Neural progenitor cell (in vitro differentiated cells): ENCODE results near the gene RSPH9. TPM values are rescaled to one million over a fixed set of nuclear protein-coding genes. Genes with fewer than 3 reads are reported as not detected.

Source experiments
- DNase-seq: peaks from one replicate; pipeline ENCODE4 v3.0.0-alpha.2; 2016; ENCODE audit warnings: low spot score
- H2AFZ ChIP-seq: fragments of 200-600 bp; sonication (generic); replicated peaks from 2 replicates; pipeline ENCODE4 v1.6.1; 2016; ENCODE audit warnings: antibody characterized with exemption
- H3F3A ChIP-seq: fragments of 200-600 bp; sonication (generic); 2 replicates; pipeline ENCODE4 v1.6.1; 2016; ENCODE audit warnings: antibody characterized with exemption, low read depth
- H3K27ac ChIP-seq: fragments of 200-600 bp; sonication (generic); 2 replicates; pipeline ENCODE4 v1.5.1; 2016; ENCODE audit warnings: mild to moderate bottlenecking
- H3K27me3 ChIP-seq: fragments of 200-600 bp; sonication (generic); 2 replicates; pipeline ENCODE4 v1.6.1; 2016; ENCODE audit warnings: mild to moderate bottlenecking, moderate library complexity
- H3K36me3 ChIP-seq: fragments of 200-600 bp; sonication (generic); 2 replicates; pipeline ENCODE4 v1.5.1; 2016
- H3K4me1 ChIP-seq: fragments of 200-600 bp; sonication (generic); 2 replicates; pipeline ENCODE4 v1.6.1; 2016; ENCODE audit warnings: mixed run types
- H3K4me2 ChIP-seq: fragments of 200-600 bp; sonication (generic); 2 replicates; pipeline ENCODE4 v1.6.1; 2016
- H3K4me3 ChIP-seq: fragments of 200-600 bp; sonication (generic); 2 replicates; pipeline ENCODE4 v1.5.1; 2016
- H3K79me2 ChIP-seq: fragments of 200-600 bp; sonication (generic); 2 replicates; pipeline ENCODE4 v1.6.1; 2016; ENCODE audit warnings: low read depth
- H3K9ac ChIP-seq: fragments of 200-600 bp; sonication (generic); 2 replicates; pipeline ENCODE4 v1.6.1; 2016
- H3K9me3 ChIP-seq: fragments of 200-600 bp; sonication (generic); 2 replicates; pipeline ENCODE4 v1.5.1; 2016; ENCODE audit warnings: low read depth
- H4K20me1 ChIP-seq: fragments of 200-600 bp; sonication (generic); 2 replicates; pipeline ENCODE4 v1.6.1; 2016; ENCODE audit warnings: low read depth
- H3K27ac Mint-ChIP-seq: 3 replicates; pipeline ENCODE4 v1.8.0; 2021; ENCODE audit warnings: mixed read lengths
- H3K27me3 Mint-ChIP-seq: 2 replicates; pipeline ENCODE4 v1.8.0; 2022; ENCODE audit warnings: low read depth, mild to moderate bottlenecking, inconsistent platforms, moderate library complexity, mixed read lengths; ENCODE audit not compliant: insufficient read depth
- H3K36me3 Mint-ChIP-seq: 3 replicates; pipeline ENCODE4 v1.8.0; 2021; ENCODE audit warnings: mixed read lengths
- H3K4me1 Mint-ChIP-seq: 3 replicates; pipeline ENCODE4 v1.8.0; 2021; ENCODE audit warnings: mixed read lengths
- H3K4me3 Mint-ChIP-seq: 3 replicates; pipeline ENCODE4 v1.8.0; 2021; ENCODE audit warnings: mild to moderate bottlenecking, moderate library complexity, mixed read lengths
- H3K9me3 Mint-ChIP-seq: 3 replicates; pipeline ENCODE4 v1.8.0; 2020; ENCODE audit warnings: mixed read lengths
- CTCF ChIP-seq: fragments of 200-600 bp; sonication (generic); IDR thresholded peaks from 2 replicates; pipeline ENCODE4 v1.5.1; 2017; ENCODE audit warnings: antibody characterized with exemption, mild to moderate bottlenecking
- EZH2 ChIP-seq: fragments of 200-600 bp; sonication (generic); IDR thresholded peaks from 2 replicates; pipeline ENCODE4 v1.6.1; 2017; ENCODE audit warnings: antibody characterized with exemption, mild to moderate bottlenecking, moderate library complexity
- EZH2phosphoT487 ChIP-seq: fragments of 200-600 bp; sonication (generic); IDR thresholded peaks from 2 replicates; pipeline ENCODE4 v1.6.1; 2017; ENCODE audit warnings: antibody characterized with exemption
- total RNA-seq: library from RNA; depleted of rRNA; stranded (reverse); fragments of >200 nt; gene quantifications from 2 replicates; pipeline ENCODE4 v1.2.3, GENCODE V29; 2015; ENCODE audit warnings: low replicate concordance

RSPH9 gene
- total RNA-seq, 1 donor from 2014 or later: 0.47 TPM

GRCh38 chr6:43666196-43666920 lies 21.5 kb downstream of the RSPH9 start:
- DNase-seq: peak; percentile 33
- H3K9me3 ChIP-seq: no peaks in the 10 kb centered on the region
- no peaks in the 10 kb centered on the region for H4K20me1 ChIP-seq
- Mint-ChIP-seq H3K27me3 (peaks cover 10% of the 10 kb centered on the region), H3K9me3 (peaks cover 4% of the 10 kb centered on the region), H3K36me3 (peaks cover 6% of the 10 kb centered on the region), H3K4me1 (peaks cover 22% of the 10 kb centered on the region), H3K27ac (peak overlapping the region; percentile 81), H3K4me3 (no peak overlapping the region)
- no peak overlapping the region for H3K27ac ChIP-seq
- TF ChIP-seq CTCF (no peak), EZH2 (no peak), EZH2phosphoT487 (no peak)
- no peak overlapping the region for H3K9ac ChIP-seq
- no peak overlapping the region for H2AFZ ChIP-seq
- H3K4me1 ChIP-seq: peaks cover 29% of the 10 kb centered on the region
- H3K4me2 ChIP-seq: no peak overlapping the region
- no peaks in the 10 kb centered on the region for H3K36me3 ChIP-seq
- no peaks in the 10 kb centered on the region for H3K79me2 ChIP-seq
- peaks cover 43% of the 10 kb centered on the region for H3F3A ChIP-seq
- no peaks in the 10 kb centered on the region for H3K27me3 ChIP-seq
- no peak overlapping the region for H3K4me3 ChIP-seq

GRCh38 chr6:43667245-43668150 lies 22.7 kb downstream of the RSPH9 start:
- Histone ChIP-seq H3K27ac (no peak overlapping the region), H3K4me3 (peak overlapping the region; percentile 20), H3K36me3 (no peaks in the 10 kb centered on the region), H2AFZ (no peak overlapping the region), H3K4me1 (peaks cover 29% of the 10 kb centered on the region), H3K9me3 (no peaks in the 10 kb centered on the region), H4K20me1 (no peaks in the 10 kb centered on the region), H3K27me3 (no peaks in the 10 kb centered on the region), H3K9ac (no peak overlapping the region), H3K79me2 (no peaks in the 10 kb centered on the region), H3K4me2 (peak overlapping the region; percentile 63), H3F3A (peaks cover 43% of the 10 kb centered on the region)
- Mint-ChIP-seq H3K36me3 (peaks cover 5% of the 10 kb centered on the region), H3K9me3 (no peaks in the 10 kb centered on the region), H3K27ac (peak overlapping the region; percentile 53), H3K4me1 (peaks cover 22% of the 10 kb centered on the region), H3K27me3 (peaks cover 10% of the 10 kb centered on the region), H3K4me3 (peak overlapping the region; percentile 71)
- peak; percentile 84 for DNase-seq
- TF ChIP-seq EZH2 (no peak), EZH2phosphoT487 (no peak), CTCF (peak; percentile 90)

- peak overlapping the region; percentile 61 for H3K4me3 Mint-ChIP-seq
These were observed 23.6 kb downstream of the RSPH9 start for GRCh38 chr6:43668151-43669028.

More at GRCh38 chr6:43668151-43669028, 23.6 kb downstream of the RSPH9 start:
- Mint-ChIP-seq H3K9me3 (no peaks in the 10 kb centered on the region), H3K27ac (peak overlapping the region; percentile 91), H3K4me1 (peaks cover 22% of the 10 kb centered on the region), H3K27me3 (peaks cover 10% of the 10 kb centered on the region), H3K36me3 (peaks cover 9% of the 10 kb centered on the region)
- Histone ChIP-seq H3K4me3 (peak overlapping the region; percentile 20), H3K4me1 (peaks cover 29% of the 10 kb centered on the region), H3K79me2 (no peaks in the 10 kb centered on the region), H3K9ac (no peak overlapping the region), H3K36me3 (no peaks in the 10 kb centered on the region), H3K27me3 (no peaks in the 10 kb centered on the region), H3K27ac (peak overlapping the region; percentile 91), H3F3A (peaks cover 43% of the 10 kb centered on the region), H2AFZ (no peak overlapping the region), H3K9me3 (no peaks in the 10 kb centered on the region), H3K4me2 (peak overlapping the region; percentile 63), H4K20me1 (no peaks in the 10 kb centered on the region)
- no peak for TF ChIP-seq EZH2phosphoT487
- peak; percentile 56 for TF ChIP-seq CTCF
- DNase-seq: peak; percentile 80
